ENCODE data around the gene HOXB7. TPM values are rescaled to one million over a fixed set of nuclear protein-coding genes. Genes with fewer than 3 reads are reported as not detected.

The HOXB7 gene
- total and polyA plus RNA-seq, 2 of the 13 experiments (the other 11 are each of a cell fraction or from before 2014, with no cell fraction given) = 0.04 TPM; not detected in 1

DNA sequence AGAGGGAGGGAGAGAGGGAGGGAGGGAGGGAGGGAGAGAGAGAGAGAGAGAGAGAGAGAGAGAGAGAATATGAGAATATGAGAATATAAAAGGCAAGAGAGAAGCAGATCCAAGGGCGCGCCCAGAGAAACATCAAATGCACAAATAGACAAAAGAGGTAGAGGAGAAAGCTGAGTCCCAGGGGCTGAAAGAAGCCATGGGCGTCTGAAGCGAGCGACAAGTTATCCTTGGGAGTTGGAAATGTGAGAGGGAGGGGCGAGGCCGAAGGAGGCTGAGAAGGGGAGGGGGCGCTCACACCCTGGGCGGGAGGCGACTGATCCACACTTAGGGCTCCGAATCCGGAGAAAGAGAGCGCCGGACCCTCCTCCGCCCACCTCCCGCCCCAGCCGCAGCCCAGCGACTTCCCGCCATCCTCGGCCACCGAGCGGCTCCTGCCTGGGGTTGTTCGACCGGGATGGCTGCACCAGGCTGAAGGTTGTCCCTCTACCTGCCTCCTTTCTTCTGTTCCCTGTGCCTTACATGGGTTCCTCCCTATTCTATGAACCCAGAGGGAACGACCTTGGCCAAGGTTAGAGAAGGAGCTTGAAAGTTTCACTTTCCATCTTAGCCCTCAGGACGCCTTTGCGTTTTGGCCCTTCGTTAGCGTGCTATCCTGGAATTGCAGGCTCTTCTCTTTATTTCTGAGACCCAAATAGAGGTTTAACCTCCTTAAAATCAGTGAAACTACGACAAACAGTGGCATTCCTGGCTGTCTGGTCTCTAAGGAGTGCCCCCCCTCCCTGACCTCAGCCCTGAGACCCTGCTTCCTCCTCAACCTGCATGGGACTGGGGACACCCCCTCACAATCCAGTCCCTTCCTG lies 36.5 kb upstream of the HOXB7 start (continued):
- TF ChIP-seq AKNA (CRISPR knock-in tag; IDR thresholded peaks at IDR 0.05; ENCODE audit: borderline replicate concordance) (no peak), FOSL2 (CRISPR knock-in tag; IDR thresholded peaks at IDR 0.05) (no peak), SIX4 (CRISPR knock-in tag; IDR thresholded peaks at IDR 0.05) (no peak)

DNA sequence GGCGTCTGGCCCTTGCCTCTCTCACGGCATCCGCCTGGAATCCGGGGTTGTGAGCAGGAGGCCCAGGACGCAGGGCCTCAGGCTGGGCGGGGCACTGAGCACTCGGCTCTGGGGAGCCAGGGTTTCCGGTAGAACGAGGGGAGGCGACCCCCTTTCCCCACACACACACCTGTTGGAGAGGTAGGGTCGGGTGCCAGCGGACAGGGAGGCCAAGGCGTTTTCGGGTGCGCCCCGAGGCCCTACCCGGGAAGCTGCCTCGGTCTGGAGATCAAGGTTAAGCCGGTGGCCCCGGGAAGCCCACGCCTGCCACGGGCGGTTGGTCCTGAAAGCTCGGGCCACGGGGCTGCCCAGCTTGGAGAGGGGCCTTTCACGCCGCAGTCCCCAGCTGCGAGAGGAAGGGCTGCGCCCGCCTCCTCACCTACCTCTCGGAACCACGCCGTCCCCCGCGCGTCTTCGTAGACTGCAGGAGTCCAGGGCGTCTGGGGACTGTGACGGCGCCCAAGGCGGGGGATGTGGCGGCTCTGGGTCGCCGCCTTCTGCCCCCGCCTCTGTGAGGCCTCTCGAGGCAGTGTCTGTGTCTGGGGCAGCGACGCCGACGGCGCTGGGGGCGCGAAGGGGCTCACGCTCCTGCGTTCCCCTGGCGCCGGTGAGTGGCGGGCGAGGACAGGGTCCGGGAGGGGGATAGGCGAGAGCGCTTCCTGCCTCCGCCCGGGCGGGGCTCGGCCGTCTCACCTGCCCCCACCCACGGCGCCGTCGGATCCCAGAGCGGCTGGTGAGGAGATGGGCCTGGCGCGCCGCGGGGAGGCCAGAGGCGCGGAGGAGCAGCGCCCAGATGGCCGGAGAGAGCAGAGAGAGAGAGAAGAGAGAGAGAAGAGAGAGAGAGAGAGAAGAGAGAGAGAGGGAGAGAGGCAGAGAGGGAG lies 35.6 kb upstream of the HOXB7 start:
- DNase-seq (ENCODE audit: low spot score) (no peak), FAIRE-seq (no peak), ATAC-seq (peak; percentile 15; the same call in 2 of the 3 replicates)
- CTCF ChIA-PET (ENCODE audit: low intra/inter-chr PET ratio, low total read pairs) = no interaction called here
- H3K4me3 ChIP-seq (replicated peaks in 1 of 3; ENCODE audit: insufficient read depth in 1 of 3, low read depth in 2 of 3, low read length in 3 of 3) = no peak overlapping the region
- WGBS (ENCODE audit: low lambda C conversion rate) = 20% methylated on average over 31 of the region's 80 CpGs
- H3K4me1 ChIP-seq (ENCODE audit: insufficient read depth, low read length) = no peaks in the 10 kb centered on the region
- no peak overlapping the region for H3K9ac ChIP-seq (ENCODE audit: insufficient read depth, low read depth, low read length)
- POLR2A ChIA-PET = no interaction called here
- no TSS peak for BruUV-seq (replicated peaks)
- no peaks in the 10 kb centered on the region for H3K79me2 ChIP-seq (ENCODE audit: insufficient read depth, low read length)
- H3K9me3 ChIP-seq (ENCODE audit: low read length) = no peaks in the 10 kb centered on the region
- H4K20me1 ChIP-seq (ENCODE audit: insufficient read depth, low read length) = no peaks in the 10 kb centered on the region; the same call in 1 of the 2 replicates
- peaks cover 20 to 73% of the 10 kb centered on the region in 2 experiments for H3K27me3 ChIP-seq (ENCODE audit: control insufficient read depth in 1 of 2, insufficient read depth in 2 of 2, low read length in 2 of 2)
- no peak overlapping the region for H3K4me2 ChIP-seq (ENCODE audit: low read depth, low read length)
- in situ Hi-C loops (cut with HindIII; ENCODE audit: extremely low pct_ligation_motif_present, low pct_unique_long_range_greater_than_20kb) (no loop called here), intact Hi-C loops (cut with micrococcal nuclease; ENCODE audit: unreplicated experiment) (no loop called here)
- TF ChIP-seq, protein P1, sequence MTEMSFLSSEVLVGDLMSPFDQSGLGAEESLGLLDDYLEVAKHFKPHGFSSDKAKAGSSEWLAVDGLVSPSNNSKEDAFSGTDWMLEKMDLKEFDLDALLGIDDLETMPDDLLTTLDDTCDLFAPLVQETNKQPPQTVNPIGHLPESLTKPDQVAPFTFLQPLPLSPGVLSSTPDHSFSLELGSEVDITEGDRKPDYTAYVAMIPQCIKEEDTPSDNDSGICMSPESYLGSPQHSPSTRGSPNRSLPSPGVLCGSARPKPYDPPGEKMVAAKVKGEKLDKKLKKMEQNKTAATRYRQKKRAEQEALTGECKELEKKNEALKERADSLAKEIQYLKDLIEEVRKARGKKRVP (CRISPR knock-in tag; IDR thresholded peaks at IDR 0.05) = no peak
- TF ChIP-seq EZH2 (conservative IDR thresholded peaks at IDR 0.05; ENCODE audit: low read depth, low read length) = peak; percentile 37; the same call in 1 of the 2 replicates
- TF ChIP-seq MYC (CRISPR knock-in tag; IDR thresholded peaks at IDR 0.05; ENCODE audit: borderline replicate concordance) = no peak
- no peak overlapping the region for H3K27ac ChIP-seq (ENCODE audit: extremely low read length, insufficient read depth, low read length)
- no peaks in the 10 kb centered on the region for H3K36me3 ChIP-seq (replicated peaks in 1 of 2; ENCODE audit: control insufficient read depth in 1 of 2, insufficient read depth in 2 of 2, low read length in 2 of 2)
- H2AFZ ChIP-seq (ENCODE audit: low read length) = no peak overlapping the region

Data from HepG2 (cell line).